ENCODE results near the gene DLG3.

GRCh38 chrX:70436343-70436742, 8.3 kb upstream of the DLG3 start:
- peak; percentile 46 for TF ChIP-seq CTCF (IDR thresholded peaks at IDR 0.05; ENCODE audit: low read length)
- no peak for TF ChIP-seq EZH2 (IDR thresholded peaks at IDR 0.05; ENCODE audit: borderline replicate concordance, low read length)
